A673 (cell line): ENCODE measurements around the gene STON1. TPM values are rescaled to one million over a fixed set of nuclear protein-coding genes. Genes with fewer than 3 reads are reported as not detected.

Experiments
- BruUV-seq: library from RNA; stranded (reverse); fragments of 400-500 nt; replicated peaks from 2 replicates; lab custom pipeline; 2021; lab: Mats Ljungman, UMichigan
- CTCF ChIA-PET: fragments of 300-600 bp; sonication (Branson Sonifier 250); formaldehyde crosslinking; loops from one replicate; lab custom pipeline; 2022; ENCODE audit warnings: antibody characterized with exemption; lab: Charles Lee
- POLR2A ChIA-PET: fragments of 300-600 bp; sonication (Branson Sonifier 250); formaldehyde crosslinking; loops from one replicate; lab custom pipeline; 2022; ENCODE audit warnings: antibody characterized with exemption; ENCODE audit not compliant: low non-redundant PET; lab: Charles Lee
- DNase-seq: peaks from one replicate; pipeline ENCODE4 v3.0.0-alpha.2; 2015; ENCODE audit warnings: low spot score
- H3K27ac ChIP-seq: fragments of 200-600 bp; sonication (generic); 2 replicates; pipeline ENCODE4 v1.5.1; 2016; ENCODE audit warnings: mixed run types, low read depth, mild to moderate bottlenecking, mixed read lengths, antibody characterized with exemption, low read length; ENCODE audit not compliant: poor library complexity, severe bottlenecking
- H3K27me3 ChIP-seq: fragments of 200-600 bp; sonication (generic); replicated peaks from 2 replicates; pipeline ENCODE4 v1.6.1; 2017; ENCODE audit warnings: mixed run types, low read depth, mild to moderate bottlenecking, mixed read lengths, antibody characterized with exemption, low read length; ENCODE audit not compliant: insufficient read depth, poor library complexity
- H3K36me3 ChIP-seq: fragments of 200-600 bp; sonication (generic); 2 replicates; pipeline ENCODE4 v1.6.1; 2016; ENCODE audit warnings: mixed run types, mild to moderate bottlenecking, mixed read lengths, antibody characterized with exemption, low read length; ENCODE audit not compliant: insufficient read depth, poor library complexity, severe bottlenecking
- H3K4me1 ChIP-seq: fragments of 200-600 bp; sonication (generic); 2 replicates; pipeline ENCODE4 v1.6.1; 2017; ENCODE audit warnings: mixed run types, mild to moderate bottlenecking, mixed read lengths, antibody characterized with exemption, low read length; ENCODE audit not compliant: insufficient read depth, poor library complexity, severe bottlenecking
- H3K4me3 ChIP-seq: fragments of 200-600 bp; sonication (generic); 2 replicates; pipeline ENCODE4 v1.5.1; 2016; ENCODE audit warnings: low read depth, mixed run types, mild to moderate bottlenecking, mixed read lengths, low read length; ENCODE audit not compliant: poor library complexity, severe bottlenecking
- H3K9me3 ChIP-seq: fragments of 200-600 bp; sonication (generic); 2 replicates; pipeline ENCODE4 v1.6.1; 2016; ENCODE audit warnings: mixed run types, low read depth, mild to moderate bottlenecking, mixed read lengths, antibody characterized with exemption, low read length; ENCODE audit not compliant: poor library complexity, severe bottlenecking
- CTCF ChIP-seq: fragments of 300-800, 200-600 bp; sonication (generic); conservative IDR thresholded peaks from 2 replicates; pipeline ENCODE4 v1.5.1; 2017; ENCODE audit warnings: low read depth, mild to moderate bottlenecking, antibody characterized with exemption, low read length, moderate library complexity, mixed read lengths
- EZH2 ChIP-seq: fragments of 200-600 bp; sonication (generic); IDR thresholded peaks from 2 replicates; pipeline ENCODE4 v1.6.1; 2017; ENCODE audit warnings: borderline replicate concordance, low read depth, mild to moderate bottlenecking, mixed read lengths, antibody characterized with exemption, low read length; ENCODE audit not compliant: poor library complexity, severe bottlenecking
- intact Hi-C: fragments of 100-400 bp; cut with micrococcal nuclease; formaldehyde crosslinking; loops from one replicate; pipeline ENCODE4 v1.10.0; 2022; ENCODE audit not compliant: unreplicated experiment
- total RNA-seq: library from RNA; stranded (reverse); gene quantifications from 2 replicates; pipeline ENCODE4 v1.2.3, GENCODE V29; 2021

STON1 gene
- total RNA-seq, 1 experiment from 2014 or later: 1.1 TPM

GRCh38 chr2:48635786-48636185 lies 105.8 kb downstream of the STON1 start:
- H3K27me3 ChIP-seq: no peaks in the 10 kb centered on the region
- DNase-seq: no peak
- ChIA-PET POLR2A (no interaction called here), CTCF (no interaction called here)
- H3K9me3 ChIP-seq: no peaks in the 10 kb centered on the region
- H3K36me3 ChIP-seq: no peaks in the 10 kb centered on the region
- intact Hi-C loops: no loop called here
- H3K4me1 ChIP-seq: no peaks in the 10 kb centered on the region
- H3K27ac ChIP-seq: no peak overlapping the region
- no peak overlapping the region for H3K4me3 ChIP-seq
- no TSS peak for BruUV-seq
- TF ChIP-seq EZH2 (no peak), CTCF (no peak)

DNA sequence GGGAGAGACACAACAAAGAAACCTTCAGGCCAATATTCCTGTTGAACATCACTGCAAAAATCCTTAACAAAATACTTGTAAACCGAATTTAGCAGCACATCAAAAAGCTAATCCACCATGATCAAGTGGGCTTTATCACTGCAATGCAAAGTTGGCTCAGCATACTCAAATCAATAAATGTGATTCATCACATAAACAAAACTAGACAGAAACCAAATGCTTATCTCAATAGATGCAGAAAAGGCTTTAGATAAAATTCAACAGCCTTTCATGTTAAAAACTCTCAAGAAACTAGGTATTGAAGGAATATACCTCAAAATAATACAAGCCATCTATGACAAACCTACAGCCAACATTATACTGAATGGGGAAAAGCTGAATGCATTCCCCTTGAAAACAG lies 108.3 kb downstream of the STON1 start:
- Histone ChIP-seq H3K9me3 (no peaks in the 10 kb centered on the region), H3K27ac (no peak overlapping the region), H3K4me3 (no peak overlapping the region), H3K27me3 (peaks cover 4% of the 10 kb centered on the region), H3K36me3 (no peaks in the 10 kb centered on the region), H3K4me1 (no peaks in the 10 kb centered on the region)
- ChIA-PET CTCF (no interaction called here), POLR2A (no interaction called here)
- TF ChIP-seq CTCF: no peak
- no peak for TF ChIP-seq EZH2
- no peak for DNase-seq
- intact Hi-C loops: no loop called here
- BruUV-seq: no TSS peak

Other genes starting within 250 kb of the STON1 start
- gene FOXN2, start 215.5 kb upstream of the STON1 start, total RNA-seq: 18.9 and 21.9 TPM in 2 replicates
- gene PPP1R21, start 89.4 kb upstream of the STON1 start, total RNA-seq: 8.1 and 16.0 TPM in 2 replicates
- 0.26 TPM in 1 of 2 replicates, not detected in the other for gene GTF2A1L, start 87.7 kb downstream of the STON1 start, total RNA-seq
- gene LHCGR, start 225.6 kb downstream of the STON1 start, total RNA-seq: not detected in 2 replicates